Measurements from ENCODE around the gene PTGS1. TPM values are rescaled to one million over a fixed set of nuclear protein-coding genes. Genes with fewer than 3 reads are reported as not detected.
"Not testable (repeated sequence)": the region's sequence is repeated elsewhere in the genome, so short reads cannot be mapped to it uniquely, and the experiment has no call there.

The PTGS1 gene
- polyA plus RNA-seq, 1 of the 3 experiments (the other 2 are of a cell fraction), result 5.4 TPM

GRCh38 chr9:122406070-122406890, 35.5 kb downstream of the PTGS1 start:
- peak overlapping the region; percentile 23 to 42; a peak in 2 of 4 replicates for H3K4me3 ChIP-seq (ENCODE audit: low read depth in 2 of 2, low read length in 1 of 2)
- CTCF ChIA-PET, result interaction anchor here (0.7 kb wide), 1 partner anchor 23 kb away, joined by 3 read pairs; no protein-coding TSS in a partner anchor

GRCh38 chr9:122414108-122414507, 43.3 kb downstream of the PTGS1 start:
- H3K9ac ChIP-seq; H3K4me2 ChIP-seq; H3F3A ChIP-seq (replicated peaks; ENCODE audit: insufficient read depth); DNase-seq; H4K20me1 ChIP-seq (ENCODE audit: insufficient read depth); H3K27ac ChIP-seq (ENCODE audit: low read depth in 2 of 2, low read length in 1 of 2); CTCF ChIA-PET; H3K27me3 ChIP-seq (ENCODE audit: insufficient read depth); H3K36me3 ChIP-seq (replicated peaks in 1 of 2; ENCODE audit: control insufficient read depth in 1 of 2, insufficient read depth in 2 of 2, low read length in 1 of 2); H3K4me3 ChIP-seq (ENCODE audit: low read depth in 2 of 2, low read length in 1 of 2); H3K9me2 ChIP-seq; H3K4me1 ChIP-seq (ENCODE audit: control insufficient read depth in 1 of 2, insufficient read depth in 2 of 2, low read depth in 1 of 2, low read length in 1 of 2); POLR2A ChIA-PET; H2AFZ ChIP-seq (ENCODE audit: low read depth); H3K9me3 ChIP-seq; H3K79me2 ChIP-seq (ENCODE audit: insufficient read depth): not testable (repeated sequence)
- 29% methylated on average over 6 of the region's 7 CpGs for WGBS (ENCODE audit: low lambda C conversion rate)

More at GRCh38 chr9:122406070-122406890, 35.5 kb downstream of the PTGS1 start:
- H3K79me2 ChIP-seq (ENCODE audit: insufficient read depth), result no peaks in the 10 kb centered on the region
- H3K9me3 ChIP-seq, result no peaks in the 10 kb centered on the region
- H3K27me3 ChIP-seq (ENCODE audit: insufficient read depth), result no peaks in the 10 kb centered on the region
- H3F3A ChIP-seq (replicated peaks; ENCODE audit: insufficient read depth), result peaks cover 21% of the 10 kb centered on the region
- peaks cover 0 to 12% of the 10 kb centered on the region in 2 experiments; a peak in 3 of 4 replicates for H3K4me1 ChIP-seq (ENCODE audit: control insufficient read depth in 1 of 2, insufficient read depth in 2 of 2, low read depth in 1 of 2, low read length in 1 of 2)
- peak; percentile 54 for DNase-seq
- peak overlapping the region; percentile 76; the same call in 1 of the 2 replicates for H2AFZ ChIP-seq (ENCODE audit: low read depth)
- H3K9me2 ChIP-seq, result no peaks in the 10 kb centered on the region
- WGBS (ENCODE audit: low lambda C conversion rate), result 13% methylated on average over 10 of the region's 61 CpGs
- no peaks in the 10 kb centered on the region for H3K36me3 ChIP-seq (replicated peaks in 1 of 2; ENCODE audit: control insufficient read depth in 1 of 2, insufficient read depth in 2 of 2, low read length in 1 of 2)
- POLR2A ChIA-PET, result no interaction called here
- no peak overlapping the region for H3K9ac ChIP-seq
- no peak overlapping the region for H3K27ac ChIP-seq (ENCODE audit: low read depth in 2 of 2, low read length in 1 of 2)
- H3K4me2 ChIP-seq, result peak overlapping the region; percentile 33; the same call in 1 of the 2 replicates
- TF ChIP-seq USF2 (IDR thresholded peaks at IDR 0.05; ENCODE audit: borderline replicate concordance, low read depth, low read length), result no peak
- no peak for TF ChIP-seq ZBTB33 (IDR thresholded peaks at IDR 0.05; ENCODE audit: borderline replicate concordance, low read depth)
- no peak for TF ChIP-seq YY1 (IDR thresholded peaks at IDR 0.05; ENCODE audit: low read depth)
- TF ChIP-seq CHD2 (IDR thresholded peaks at IDR 0.05; ENCODE audit: low read length, partially characterized antibody), result no peak
- TF ChIP-seq TCF12 (IDR thresholded peaks at IDR 0.05), result no peak
- TF ChIP-seq CTCF (IDR thresholded peaks at IDR 0.05), result no peak
- no peak for TF ChIP-seq PBX3 (IDR thresholded peaks at IDR 0.05)
- no peak for TF ChIP-seq EZH2phosphoT487 (IDR thresholded peaks at IDR 0.05; ENCODE audit: borderline replicate concordance, low read depth)
- no peaks in the 10 kb centered on the region for H4K20me1 ChIP-seq (ENCODE audit: insufficient read depth)
